KG1 (cell line): Measurements from ENCODE around the gene CTNNAL1.
"Not testable (repeated sequence)": the region's sequence is repeated elsewhere in the genome, so short reads cannot be mapped to it uniquely, and the experiment has no call there.

Experiments used
- DNase-seq: peaks from one replicate; lab custom pipeline; 2025; lab: John Stamatoyannopoulos, UW

Gene CTNNAL1

GRCh38 chr9:109012876-109013678 is at the start of gene CTNNAL1:
TSS of gene CTNNAL1 (minus strand) at chr9:109013499. CDS start at chr9:109013442, 57 bp downstream.
- peak; percentile 47 for DNase-seq

GRCh38 chr9:109062543-109062942 is 49.2 kb upstream of the CTNNAL1 start:
- no peak for DNase-seq

- no peak for DNase-seq
Measured at GRCh38 chr9:109060191-109060590, 46.9 kb upstream of the CTNNAL1 start.

GRCh38 chr9:109053121-109053520 is 39.8 kb upstream of the CTNNAL1 start:
- DNase-seq, result not testable (repeated sequence)

- no peak for DNase-seq
Measured at GRCh38 chr9:109052416-109052815, 39.1 kb upstream of the CTNNAL1 start.

GRCh38 chr9:109051733-109052132 is 38.4 kb upstream of the CTNNAL1 start:
- DNase-seq, result no peak

GRCh38 chr9:109050444-109050843 is 37.1 kb upstream of the CTNNAL1 start:
- DNase-seq, result no peak

- DNase-seq, result no peak
Measured at GRCh38 chr9:109048822-109049221, 35.5 kb upstream of the CTNNAL1 start.

GRCh38 chr9:109047259-109047658 is 34.0 kb upstream of the CTNNAL1 start:
- DNase-seq, result no peak

- no peak for DNase-seq
Measured at GRCh38 chr9:109046346-109046745, 33.0 kb upstream of the CTNNAL1 start.

GRCh38 chr9:109043578-109043977 is 30.3 kb upstream of the CTNNAL1 start:
- DNase-seq, result no peak

- no peak for DNase-seq
Measured at GRCh38 chr9:109040571-109040970, 27.3 kb upstream of the CTNNAL1 start.

GRCh38 chr9:109039539-109039938 is 26.2 kb upstream of the CTNNAL1 start:
- no peak for DNase-seq

- DNase-seq, result no peak
Measured at GRCh38 chr9:109037946-109038715, 24.8 kb upstream of the CTNNAL1 start.

- DNase-seq, result no peak
Measured at GRCh38 chr9:109036744-109037680, 23.7 kb upstream of the CTNNAL1 start.

- DNase-seq, result no peak
Measured at GRCh38 chr9:109035684-109036423, 22.6 kb upstream of the CTNNAL1 start.

- DNase-seq, result no peak
Measured at GRCh38 chr9:109033941-109034700, 20.8 kb upstream of the CTNNAL1 start.

GRCh38 chr9:109031241-109031640 is 17.9 kb upstream of the CTNNAL1 start:
- no peak for DNase-seq

GRCh38 chr9:109030426-109030825 is 17.1 kb upstream of the CTNNAL1 start:
- DNase-seq, result no peak

GRCh38 chr9:109028457-109028856 is 15.2 kb upstream of the CTNNAL1 start:
- DNase-seq, result no peak

GRCh38 chr9:109027176-109027575 is 13.9 kb upstream of the CTNNAL1 start:
- no peak for DNase-seq
